PC-3 (cell line): Measurements from ENCODE around the gene OR2H1. TPM values are rescaled to one million over a fixed set of nuclear protein-coding genes. Genes with fewer than 3 reads are reported as not detected.
A peak's percentile ranks its signal among the peaks of the same experiment; 100 is the strongest.
"Not testable (repeated sequence)": the region's sequence is repeated elsewhere in the genome, so short reads cannot be mapped to it uniquely, and the experiment has no call there.

Source experiments
- ATAC-seq: fragments of 200-7000 bp; cut with Tn5 transposase; 2 replicates; pipeline ENCODE4 v1.9.1; 2020; ENCODE audit warnings: mild to moderate bottlenecking, moderate library complexity
- BruUV-seq: library from RNA; stranded (reverse); fragments of 400-500 nt; replicated peaks from 2 replicates; lab custom pipeline; 2021; lab: Mats Ljungman, UMichigan
- CTCF ChIA-PET: fragments of 300-600 bp; sonication (Branson Sonifier 250); formaldehyde crosslinking; loops from one replicate; lab custom pipeline; 2022; ENCODE audit warnings: antibody characterized with exemption; lab: Charles Lee
- POLR2A ChIA-PET: fragments of 300-600 bp; sonication (Branson Sonifier 250); formaldehyde crosslinking; loops from one replicate; lab custom pipeline; 2022; ENCODE audit warnings: antibody characterized with exemption; ENCODE audit not compliant: unreplicated experiment; lab: Charles Lee
- DNase-seq: peaks from one replicate; pipeline ENCODE4 v3.0.0-alpha.2; 2015
- H2AFZ ChIP-seq: fragments of 300-600 bp; sonication (generic); 2 replicates; pipeline ENCODE4 v1.6.0; 2016; ENCODE audit warnings: antibody characterized with exemption, low read length
- H3F3A ChIP-seq: fragments of 300-600 bp; sonication (generic); one replicate; pipeline ENCODE4 v1.6.0; 2017; ENCODE audit warnings: antibody characterized with exemption, low read length, control low read depth, mild to moderate bottlenecking; ENCODE audit not compliant: unreplicated experiment
- H3K27ac ChIP-seq: fragments of 300-600 bp; sonication (generic); 2 replicates; pipeline ENCODE4 v1.5.1; 2016; ENCODE audit warnings: mild to moderate bottlenecking, low read length
- H3K27me3 ChIP-seq: fragments of 300-600 bp; sonication (generic); 2 replicates; pipeline ENCODE4 v1.6.1; 2016; ENCODE audit warnings: low read length, mixed read lengths
- H3K36me3 ChIP-seq: fragments of 300-600 bp; sonication (generic); 2 replicates; pipeline ENCODE4 v1.6.1; 2016; ENCODE audit warnings: low read depth, mixed run types, low read length, mixed read lengths
- H3K4me1 ChIP-seq: fragments of 300-600 bp; sonication (generic); 2 replicates; pipeline ENCODE4 v1.5.1; 2016; ENCODE audit warnings: low read length; ENCODE audit not compliant: insufficient read depth
- H3K4me2 ChIP-seq: fragments of 300-600 bp; sonication (generic); 2 replicates; pipeline ENCODE4 v1.6.0; 2016; ENCODE audit warnings: low read length
- H3K4me3 ChIP-seq: fragments of 300-600 bp; sonication (generic); 2 replicates; pipeline ENCODE4 v1.5.1; 2016; ENCODE audit warnings: mild to moderate bottlenecking, low read length, mixed read lengths
- H3K79me2 ChIP-seq: fragments of 300-600 bp; sonication (generic); 2 replicates; pipeline ENCODE4 v1.6.1; 2017; ENCODE audit warnings: low read length, mixed read lengths
- H3K9ac ChIP-seq: fragments of 300-600 bp; sonication (generic); 2 replicates; pipeline ENCODE4 v1.6.0; 2016; ENCODE audit warnings: mild to moderate bottlenecking, low read length
- H3K9me2 ChIP-seq: fragments of 300-600 bp; sonication (generic); replicated peaks from 2 replicates; pipeline ENCODE4 v1.6.1; 2016; ENCODE audit warnings: mixed run types, low read length, mixed read lengths
- H3K9me3 ChIP-seq: fragments of 300-600 bp; sonication (generic); 2 replicates; pipeline ENCODE4 v1.6.1; 2016; ENCODE audit warnings: low read length, mixed read lengths
- H4K20me1 ChIP-seq: fragments of 300-600 bp; sonication (generic); 2 replicates; pipeline ENCODE4 v1.6.1; 2016; ENCODE audit warnings: low read length, mixed read lengths
- EZH2 ChIP-seq: fragments of 300-600 bp; sonication (generic); IDR thresholded peaks from one replicate; pipeline ENCODE4 v1.6.1; 2017; ENCODE audit warnings: antibody characterized with exemption, mild to moderate bottlenecking, low read length; ENCODE audit not compliant: unreplicated experiment
- EZH2phosphoT487 ChIP-seq: fragments of 300-600 bp; sonication (generic); IDR thresholded peaks from 2 replicates; pipeline ENCODE4 v1.6.1; 2018; ENCODE audit warnings: mild to moderate bottlenecking, antibody characterized with exemption, low read length, borderline replicate concordance
- intact Hi-C: fragments of 100-400 bp; cut with micrococcal nuclease; formaldehyde crosslinking; loops from 2 replicates; pipeline ENCODE4 v1.9.0; 2023
- total RNA-seq: library from RNA; depleted of rRNA; stranded (reverse); fragments of >200 nt; gene quantifications from 2 replicates; pipeline ENCODE4 v1.2.3, GENCODE V29; 2014
- TF ChIP-seq, protein P1 (sequence below): fragments of 300-600 bp; sonication (generic); conservative IDR thresholded peaks from 2 replicates; pipeline ENCODE4 v1.5.1; 2017; ENCODE audit warnings: antibody characterized with exemption, low read depth, mild to moderate bottlenecking, low read length

Gene OR2H1
- total RNA-seq, 1 experiment from 2014 or later, result not detected

- ChIA-PET POLR2A (no interaction called here), CTCF (no interaction called here)
- Histone ChIP-seq H4K20me1 (no peaks in the 10 kb centered on the region), H3K79me2 (no peaks in the 10 kb centered on the region), H2AFZ (no peak overlapping the region), H3K4me3 (no peak overlapping the region), H3K4me2 (no peak overlapping the region), H3K27me3 (peaks cover 65% of the 10 kb centered on the region), H3K9ac (no peak overlapping the region), H3K36me3 (no peaks in the 10 kb centered on the region), H3K27ac (no peak overlapping the region), H3K9me3 (no peaks in the 10 kb centered on the region), H3K9me2 (no peaks in the 10 kb centered on the region), H3K4me1 (no peaks in the 10 kb centered on the region), H3F3A (no peaks in the 10 kb centered on the region)
- intact Hi-C loops, result no loop called here
- BruUV-seq, result no TSS peak
- ATAC-seq (no peak), DNase-seq (no peak)
- TF ChIP-seq, protein P1, sequence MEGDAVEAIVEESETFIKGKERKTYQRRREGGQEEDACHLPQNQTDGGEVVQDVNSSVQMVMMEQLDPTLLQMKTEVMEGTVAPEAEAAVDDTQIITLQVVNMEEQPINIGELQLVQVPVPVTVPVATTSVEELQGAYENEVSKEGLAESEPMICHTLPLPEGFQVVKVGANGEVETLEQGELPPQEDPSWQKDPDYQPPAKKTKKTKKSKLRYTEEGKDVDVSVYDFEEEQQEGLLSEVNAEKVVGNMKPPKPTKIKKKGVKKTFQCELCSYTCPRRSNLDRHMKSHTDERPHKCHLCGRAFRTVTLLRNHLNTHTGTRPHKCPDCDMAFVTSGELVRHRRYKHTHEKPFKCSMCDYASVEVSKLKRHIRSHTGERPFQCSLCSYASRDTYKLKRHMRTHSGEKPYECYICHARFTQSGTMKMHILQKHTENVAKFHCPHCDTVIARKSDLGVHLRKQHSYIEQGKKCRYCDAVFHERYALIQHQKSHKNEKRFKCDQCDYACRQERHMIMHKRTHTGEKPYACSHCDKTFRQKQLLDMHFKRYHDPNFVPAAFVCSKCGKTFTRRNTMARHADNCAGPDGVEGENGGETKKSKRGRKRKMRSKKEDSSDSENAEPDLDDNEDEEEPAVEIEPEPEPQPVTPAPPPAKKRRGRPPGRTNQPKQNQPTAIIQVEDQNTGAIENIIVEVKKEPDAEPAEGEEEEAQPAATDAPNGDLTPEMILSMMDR, result no peak
- TF ChIP-seq EZH2phosphoT487 (no peak), EZH2 (no peak)
Measured at GRCh38 chr6:29442719-29443118, 14.2 kb upstream of the OR2H1 start.

DNA sequence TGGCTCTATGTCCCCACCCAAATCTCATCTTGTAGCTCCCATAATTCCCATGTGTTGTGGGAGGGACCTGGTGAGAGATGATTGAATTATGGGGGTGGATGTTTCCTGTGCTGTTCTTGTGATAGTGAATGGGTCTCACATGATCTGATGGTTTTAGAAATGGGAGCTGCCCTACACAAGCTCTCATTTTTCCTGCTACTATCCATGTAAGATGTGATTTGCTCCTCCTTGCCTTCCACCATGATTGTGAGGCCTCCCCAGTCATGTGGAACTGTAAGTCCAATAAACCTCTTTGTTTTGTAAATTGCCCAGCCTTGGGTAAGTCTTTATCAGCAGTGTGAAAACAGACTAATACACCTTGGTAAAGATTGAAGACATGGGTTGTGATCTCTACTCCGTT, 12.9 kb upstream of the OR2H1 start:
- H2AFZ ChIP-seq, H3K36me3 ChIP-seq, H3F3A ChIP-seq, H3K27ac ChIP-seq, BruUV-seq, H3K4me2 ChIP-seq, ATAC-seq, CTCF ChIA-PET, intact Hi-C loops, H3K79me2 ChIP-seq, H3K9me2 ChIP-seq, H3K9ac ChIP-seq, DNase-seq, H3K4me1 ChIP-seq, H3K4me3 ChIP-seq, H3K9me3 ChIP-seq, POLR2A ChIA-PET, H4K20me1 ChIP-seq: not testable (repeated sequence)
- peaks cover 58% of the 10 kb centered on the region for H3K27me3 ChIP-seq

DNA sequence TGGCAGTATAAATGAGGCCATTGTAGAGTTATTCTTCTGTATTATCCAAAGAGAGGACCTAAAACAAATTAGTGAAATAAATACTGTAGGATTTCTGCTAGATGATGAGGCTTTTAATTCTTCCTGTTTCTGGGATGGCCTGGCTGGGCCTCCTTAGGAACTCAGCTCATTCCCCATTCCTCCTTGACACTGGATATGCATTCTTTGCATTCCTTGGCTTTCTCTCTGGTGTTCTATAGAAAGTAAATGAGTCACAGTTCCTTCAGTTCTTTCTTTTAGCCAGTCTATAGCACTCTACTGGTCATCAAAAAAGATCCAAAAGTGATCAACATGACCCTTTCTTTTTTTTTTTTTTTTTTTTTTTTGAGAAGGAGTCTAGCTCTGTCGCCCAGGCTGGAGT, 9.3 kb upstream of the OR2H1 start:
- Histone ChIP-seq H2AFZ (no peak overlapping the region), H4K20me1 (no peaks in the 10 kb centered on the region), H3K36me3 (no peaks in the 10 kb centered on the region), H3K4me3 (no peak overlapping the region), H3F3A (no peaks in the 10 kb centered on the region), H3K4me2 (no peak overlapping the region), H3K27ac (no peak overlapping the region), H3K9ac (no peak overlapping the region), H3K79me2 (no peaks in the 10 kb centered on the region), H3K9me2 (no peaks in the 10 kb centered on the region), H3K27me3 (peaks cover 37% of the 10 kb centered on the region), H3K9me3 (no peaks in the 10 kb centered on the region), H3K4me1 (no peaks in the 10 kb centered on the region)
- BruUV-seq, result no TSS peak
- CTCF ChIA-PET, result no interaction called here
- intact Hi-C loops, result no loop called here
- peak; percentile 22 for DNase-seq
- TF ChIP-seq, protein P1, result no peak
- no peak for TF ChIP-seq EZH2phosphoT487
- no peak for TF ChIP-seq EZH2
- ATAC-seq, result no peak
- POLR2A ChIA-PET, result no interaction called here
